CD4-positive, alpha-beta T cell (primary cell): ENCODE data around the gene PCF11. TPM values are rescaled to one million over a fixed set of nuclear protein-coding genes. Genes with fewer than 3 reads are reported as not detected.

ENCODE experiments used
- ATAC-seq: fragments of 200-7000 bp; cut with Tn5 transposase; one replicate; pipeline ENCODE4 v1.10.0; 2022; ENCODE audit warnings: mild to moderate bottlenecking; ENCODE audit not compliant: poor library complexity
- CTCF ChIA-PET: fragments of 350-600 bp; sonication (Branson Sonifier 250); formaldehyde crosslinking; loops from one replicate; lab custom pipeline; 2021; ENCODE audit warnings: antibody characterized with exemption, inconsistent platforms; lab: Charles Lee
- POLR2A ChIA-PET: fragments of 350-600 bp; sonication (Branson Sonifier 250); formaldehyde crosslinking; loops from one replicate; lab custom pipeline; 2021; ENCODE audit warnings: antibody characterized with exemption, inconsistent platforms; lab: Charles Lee
- DNase-seq, 14 experiments: peaks; one replicate each; pipeline ENCODE4 v3.0.0-alpha.2; 2013 to 2020; ENCODE audit warnings: mixed read lengths in 2 of 14
- H3K27ac ChIP-seq, 2 donors: one replicate each; pipeline versions ENCODE4 v1.5.1 to v1.7.0; 2013; ENCODE audit warnings: low read length in 2 of 2, low read depth in 1 of 2, mild to moderate bottlenecking in 1 of 2
- H3K27me3 ChIP-seq, 2 experiments: 1 replicate in 1 of 2; 2 replicates in 1 of 2; pipeline versions ENCODE4 v1.6.1 to v1.7.0; 2013; ENCODE audit warnings: low read length in 2 of 2, control low read depth in 1 of 2, mild to moderate bottlenecking in 1 of 2, moderate library complexity in 1 of 2; ENCODE audit not compliant: insufficient read depth in 2 of 2, control insufficient read depth in 1 of 2
- H3K36me3 ChIP-seq: one replicate; pipeline ENCODE4 v1.6.1; 2013; ENCODE audit warnings: low read length, control low read depth; ENCODE audit not compliant: insufficient read depth
- H3K4me1 ChIP-seq: one replicate; pipeline ENCODE4 v1.6.1; 2013; ENCODE audit warnings: low read length, control low read depth; ENCODE audit not compliant: insufficient read depth
- H3K4me3 ChIP-seq: one replicate; pipeline ENCODE4 v1.5.1; 2013; ENCODE audit warnings: mild to moderate bottlenecking, low read length, moderate library complexity
- H3K9me3 ChIP-seq, 2 experiments: 1 replicate in 1 of 2; 2 replicates in 1 of 2; pipeline versions ENCODE4 v1.6.1 to v1.7.0; 2013; ENCODE audit warnings: low read length in 2 of 2, mild to moderate bottlenecking in 2 of 2, control low read depth in 1 of 2, moderate library complexity in 1 of 2; ENCODE audit not compliant: control insufficient read depth in 1 of 2, insufficient read depth in 1 of 2
- H3K27ac Mint-ChIP-seq: one replicate; pipeline ENCODE4 v1.8.0; 2020; ENCODE audit warnings: mixed read lengths
- H3K27me3 Mint-ChIP-seq: one replicate; pipeline ENCODE4 v1.8.0; 2021; ENCODE audit warnings: mixed read lengths
- H3K36me3 Mint-ChIP-seq: one replicate; pipeline ENCODE4 v1.8.0; 2021; ENCODE audit warnings: low read depth, mixed read lengths
- H3K4me1 Mint-ChIP-seq: one replicate; pipeline ENCODE4 v1.8.0; 2021; ENCODE audit warnings: low read depth, mixed read lengths
- H3K4me3 Mint-ChIP-seq: one replicate; pipeline ENCODE4 v1.8.0; 2020; ENCODE audit warnings: mild to moderate bottlenecking, mixed read lengths
- H3K9me3 Mint-ChIP-seq: one replicate; pipeline ENCODE4 v1.8.0; 2020; ENCODE audit warnings: mixed read lengths
- intact Hi-C, 2 experiments: fragments of 100-400 bp; cut with DNase I in 1 of 2; cut with micrococcal nuclease in 1 of 2; formaldehyde crosslinking; loops; one replicate each; pipeline versions ENCODE4 v1.15.1 to v1.9.0; 2023 to 2025; cut with DNase I, micrococcal nuclease
- total RNA-seq, 174 experiments: library from RNA in 2 of 174; stranded (reverse) in 2 of 174; gene quantifications; one replicate each; pipeline ENCODE4 v1.2.3 and lab custom pipeline; 2021 to 2026
- TF ChIP-seq, protein P1 (sequence below): fragments of 200-600 bp; IDR thresholded peaks from one replicate; pipeline ENCODE4 v1.8.0; 2022; ENCODE audit warnings: antibody characterized with exemption, mild to moderate bottlenecking

Gene PCF11
- total RNA-seq, 2 experiments from 2014 or later: 119 to 124 TPM

DNA sequence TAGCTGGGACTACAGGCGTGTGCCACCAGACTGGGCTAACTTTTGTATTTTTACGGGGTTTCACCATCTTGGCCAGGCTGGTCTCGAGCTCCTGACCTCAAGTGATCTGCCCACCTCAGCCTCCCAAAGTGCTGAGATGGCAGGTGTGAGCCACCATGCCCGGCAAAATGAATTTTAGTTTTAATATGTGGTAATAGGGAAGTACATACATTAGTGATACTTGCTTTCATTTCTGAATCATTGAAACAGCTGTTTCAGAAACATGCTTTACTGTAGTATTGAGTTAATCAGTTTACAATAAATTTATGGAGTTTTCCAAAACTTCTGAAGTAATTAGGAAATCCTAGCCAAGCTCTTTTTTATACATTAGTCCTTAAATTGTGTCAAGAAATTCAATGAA, 15.6 kb downstream of the PCF11 start:
- H3K4me1 ChIP-seq: peaks cover 48% of the 10 kb centered on the region
- intact Hi-C loops: loop anchor here in 1 of 2 experiments (5.0 kb wide), 1 partner anchor 265 kb away; no protein-coding TSS in a partner anchor
- Mint-ChIP-seq H3K36me3 (peaks cover 96% of the 10 kb centered on the region), H3K27me3 (no peaks in the 10 kb centered on the region), H3K4me3 (peak overlapping the region; percentile 62), H3K9me3 (no peaks in the 10 kb centered on the region), H3K4me1 (peaks cover 84% of the 10 kb centered on the region), H3K27ac (peak overlapping the region; percentile 66)
- peaks cover 84% of the 10 kb centered on the region for H3K36me3 ChIP-seq
- ChIA-PET CTCF (interaction anchor here (1.8 kb wide), 1 partner anchor 13 kb away, joined by 6 read pairs; no protein-coding TSS in a partner anchor), POLR2A (interaction anchor here (1.7 to 3.9 kb wide), 3 partner anchors 10 to 16 kb away, joined by 4 to 31 read pairs (median 8); partner anchors contain the start of gene PCF11)
- ATAC-seq: no peak
- no peak overlapping the region for H3K27ac ChIP-seq
- H3K4me3 ChIP-seq: no peak overlapping the region
- TF ChIP-seq, protein P1, sequence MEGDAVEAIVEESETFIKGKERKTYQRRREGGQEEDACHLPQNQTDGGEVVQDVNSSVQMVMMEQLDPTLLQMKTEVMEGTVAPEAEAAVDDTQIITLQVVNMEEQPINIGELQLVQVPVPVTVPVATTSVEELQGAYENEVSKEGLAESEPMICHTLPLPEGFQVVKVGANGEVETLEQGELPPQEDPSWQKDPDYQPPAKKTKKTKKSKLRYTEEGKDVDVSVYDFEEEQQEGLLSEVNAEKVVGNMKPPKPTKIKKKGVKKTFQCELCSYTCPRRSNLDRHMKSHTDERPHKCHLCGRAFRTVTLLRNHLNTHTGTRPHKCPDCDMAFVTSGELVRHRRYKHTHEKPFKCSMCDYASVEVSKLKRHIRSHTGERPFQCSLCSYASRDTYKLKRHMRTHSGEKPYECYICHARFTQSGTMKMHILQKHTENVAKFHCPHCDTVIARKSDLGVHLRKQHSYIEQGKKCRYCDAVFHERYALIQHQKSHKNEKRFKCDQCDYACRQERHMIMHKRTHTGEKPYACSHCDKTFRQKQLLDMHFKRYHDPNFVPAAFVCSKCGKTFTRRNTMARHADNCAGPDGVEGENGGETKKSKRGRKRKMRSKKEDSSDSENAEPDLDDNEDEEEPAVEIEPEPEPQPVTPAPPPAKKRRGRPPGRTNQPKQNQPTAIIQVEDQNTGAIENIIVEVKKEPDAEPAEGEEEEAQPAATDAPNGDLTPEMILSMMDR: no peak
- no peaks in the 10 kb centered on the region for H3K27me3 ChIP-seq
- H3K9me3 ChIP-seq: no peaks in the 10 kb centered on the region
- no peak for DNase-seq

DNA sequence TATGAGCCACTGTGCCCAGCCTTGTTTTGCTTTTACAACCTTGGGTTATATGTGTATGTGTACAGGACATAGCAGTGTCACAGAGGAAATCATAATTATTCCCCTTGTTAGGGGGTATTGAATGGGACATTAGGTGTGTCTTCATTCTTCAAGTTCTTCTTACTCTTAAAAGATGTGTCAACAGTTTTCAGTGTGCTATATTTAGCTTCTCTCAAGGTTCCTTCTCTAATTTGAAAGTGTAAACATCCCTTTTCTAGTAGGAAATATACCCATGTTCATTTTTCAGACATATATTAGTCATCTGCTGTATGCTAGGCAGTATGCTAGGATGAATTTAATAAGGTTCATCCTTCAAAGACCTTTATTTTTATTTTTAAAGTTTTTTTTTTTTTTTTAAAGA, 17.1 kb downstream of the PCF11 start:
- TF ChIP-seq, protein P1: no peak
- H3K9me3 ChIP-seq: no peaks in the 10 kb centered on the region
- H3K36me3 ChIP-seq: peaks cover 83% of the 10 kb centered on the region
- H3K4me1 ChIP-seq: peaks cover 40% of the 10 kb centered on the region
- Mint-ChIP-seq H3K9me3 (no peaks in the 10 kb centered on the region), H3K27me3 (no peaks in the 10 kb centered on the region), H3K36me3 (peaks cover 93% of the 10 kb centered on the region), H3K4me3 (peak overlapping the region; percentile 14), H3K4me1 (peaks cover 75% of the 10 kb centered on the region), H3K27ac (peak overlapping the region; percentile 66)
- intact Hi-C loops: loop anchor here in 1 of 2 experiments (5.0 kb wide), 1 partner anchor 267 kb away; no protein-coding TSS in a partner anchor
- CTCF ChIA-PET: interaction anchor here (1.8 kb wide), 1 partner anchor 15 kb away, joined by 6 read pairs; no protein-coding TSS in a partner anchor
- H3K4me3 ChIP-seq: no peak overlapping the region
- POLR2A ChIA-PET: interaction anchor here (3.9 kb wide), 1 partner anchor 18 kb away, joined by 31 read pairs; the partner anchor contains the start of gene PCF11
- no peak for ATAC-seq
- no peak overlapping the region for H3K27ac ChIP-seq
- H3K27me3 ChIP-seq: no peaks in the 10 kb centered on the region
- no peak for DNase-seq

DNA sequence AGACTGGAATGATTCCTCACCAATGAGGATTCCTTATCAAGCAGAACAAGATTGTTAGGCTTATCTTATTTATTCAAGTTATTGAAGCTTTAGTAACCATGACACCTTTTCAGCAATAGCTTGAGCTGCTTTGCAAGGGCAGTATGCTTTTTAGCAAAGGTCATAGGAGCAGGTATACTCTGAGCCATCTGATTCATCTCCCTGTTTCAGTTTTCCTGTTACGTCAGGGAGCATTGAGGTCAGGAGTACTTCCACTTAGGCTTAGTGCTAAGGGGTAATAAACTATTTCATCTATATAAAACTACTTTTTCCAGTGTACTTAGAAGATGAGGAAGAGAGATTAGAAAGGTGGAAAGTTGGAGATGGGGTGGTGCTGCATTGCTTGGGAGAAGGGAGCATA, 18.9 kb downstream of the PCF11 start:
- Histone ChIP-seq H3K27ac (no peak overlapping the region), H3K36me3 (peaks cover 82% of the 10 kb centered on the region), H3K4me1 (peaks cover 38% of the 10 kb centered on the region), H3K4me3 (no peak overlapping the region), H3K27me3 (no peaks in the 10 kb centered on the region), H3K9me3 (no peaks in the 10 kb centered on the region)
- POLR2A ChIA-PET: interaction anchor here (1.0 kb wide), 1 partner anchor 19 kb away, joined by 4 read pairs; the partner anchor contains the start of gene PCF11
- H3K9me3 Mint-ChIP-seq: no peaks in the 10 kb centered on the region
- CTCF ChIA-PET: no interaction called here
- H3K27me3 Mint-ChIP-seq: no peaks in the 10 kb centered on the region
- TF ChIP-seq, protein P1: no peak
- H3K4me1 Mint-ChIP-seq: peaks cover 66% of the 10 kb centered on the region
- H3K36me3 Mint-ChIP-seq: peaks cover 88% of the 10 kb centered on the region
- DNase-seq (no peak), ATAC-seq (no peak)
- peak overlapping the region; percentile 74 for H3K27ac Mint-ChIP-seq
- no peak overlapping the region for H3K4me3 Mint-ChIP-seq
- intact Hi-C loops: loop anchor here (2.0 kb wide), 2 partner anchors 13 to 15 kb away; no protein-coding TSS in a partner anchor
